Endothelial cell of umbilical vein (primary cell): ENCODE data around the gene DDAH2. TPM values are rescaled to one million over a fixed set of nuclear protein-coding genes. Genes with fewer than 3 reads are reported as not detected.

Experiments used
- BruUV-seq: library from RNA; stranded (reverse); fragments of 400-500 nt; replicated peaks from 2 replicates; lab custom pipeline; 2021; lab: Mats Ljungman, UMichigan
- CTCF ChIA-PET: fragments of 300-600, 350-600 bp; sonication (Branson Sonifier 250); formaldehyde crosslinking; loops from one replicate; lab custom pipeline; 2021; ENCODE audit warnings: antibody characterized with exemption, inconsistent platforms; lab: Charles Lee
- POLR2A ChIA-PET: fragments of 300-600, 350-600 bp; sonication (Branson Sonifier 250); formaldehyde crosslinking; loops from one replicate; lab custom pipeline; 2021; ENCODE audit warnings: antibody characterized with exemption, inconsistent platforms; lab: Charles Lee
- DNase-seq: peaks from one replicate; pipeline ENCODE4 v3.0.0-alpha.2; 2011; ENCODE audit warnings: low read depth, low spot score
- FAIRE-seq: peaks from 2 replicates; lab custom pipeline; 2011; peaks lifted over from hg19 to GRCh38; lab: Jason Lieb, UNC
- H2AFZ ChIP-seq: 2 replicates; pipeline ENCODE4 v1.6.0; 2012; ENCODE audit warnings: low read depth, low read length, control low read depth, inconsistent platforms
- H3K27ac ChIP-seq: 2 replicates; pipeline ENCODE4 v1.5.1; 2011; ENCODE audit warnings: low read depth, mild to moderate bottlenecking, control low read depth, low read length, moderate library complexity; ENCODE audit not compliant: insufficient read depth
- H3K27me3 ChIP-seq, 2 experiments: 2 replicates each; pipeline versions ENCODE4 v1.6.0 to v1.6.1; 2011; ENCODE audit warnings: low read length in 2 of 2, mixed read lengths in 1 of 2; ENCODE audit not compliant: control insufficient read depth in 2 of 2, insufficient read depth in 2 of 2
- H3K36me3 ChIP-seq, 2 experiments: 2 replicates in 1 of 2; 3 replicates in 1 of 2; pipeline ENCODE4 v1.5.1; 2011; ENCODE audit warnings: low read length in 2 of 2, mild to moderate bottlenecking in 1 of 2, moderate library complexity in 1 of 2; ENCODE audit not compliant: control insufficient read depth in 2 of 2, insufficient read depth in 2 of 2; ENCODE audit errors: extremely low read depth in 1 of 2
- H3K4me1 ChIP-seq: 3 replicates; pipeline ENCODE4 v1.5.1; 2011; ENCODE audit warnings: mild to moderate bottlenecking, low read length; ENCODE audit not compliant: control insufficient read depth, insufficient read depth; ENCODE audit errors: extremely low read depth
- H3K4me2 ChIP-seq: 2 replicates; pipeline ENCODE4 v1.6.1; 2011; ENCODE audit warnings: low read length, control low read depth, mixed read lengths; ENCODE audit not compliant: insufficient read depth
- H3K4me3 ChIP-seq, 3 experiments: fragments of 200-600 bp in 1 of 3; sonication (generic), shearing (Covaris generic) in 1 of 3; replicated peaks in 1 of 3; 2 replicates each; pipeline ENCODE4 v1.5.1; 2011 to 2016; ENCODE audit warnings: control low read depth in 3 of 3, low read length in 3 of 3, mild to moderate bottlenecking in 2 of 3, inconsistent platforms in 1 of 3, low read depth in 1 of 3, moderate library complexity in 1 of 3; ENCODE audit not compliant: insufficient read depth in 1 of 3
- H3K79me2 ChIP-seq: 2 replicates; pipeline ENCODE4 v1.6.0; 2012; ENCODE audit warnings: low read length, inconsistent platforms; ENCODE audit not compliant: control insufficient read depth, insufficient read depth
- H3K9ac ChIP-seq: replicated peaks from 2 replicates; pipeline ENCODE3; 2011; ENCODE audit warnings: low read length, control low read depth; ENCODE audit not compliant: insufficient read depth; ENCODE audit errors: extremely low read depth
- H3K9me1 ChIP-seq: replicated peaks from 3 replicates; pipeline ENCODE4 v1.6.0; 2011; ENCODE audit warnings: mild to moderate bottlenecking, low read length; ENCODE audit not compliant: control insufficient read depth, insufficient read depth; ENCODE audit errors: extremely low read depth
- H3K9me3 ChIP-seq: replicated peaks from 2 replicates; pipeline ENCODE4 v1.5.1; 2012; ENCODE audit warnings: low read length, inconsistent platforms; ENCODE audit not compliant: control insufficient read depth, insufficient read depth
- H4K20me1 ChIP-seq: replicated peaks from 2 replicates; pipeline ENCODE3; 2011; ENCODE audit warnings: mild to moderate bottlenecking, low read length; ENCODE audit not compliant: control insufficient read depth, insufficient read depth; ENCODE audit errors: extremely low read depth
- CTCF ChIP-seq, 2 donors: IDR thresholded peaks; 1 replicate in 1 of 2; 2 replicates in 1 of 2; pipeline ENCODE4 v1.5.1; 2011; ENCODE audit warnings: low read length in 2 of 2, mild to moderate bottlenecking in 2 of 2, moderate library complexity in 2 of 2, control low read depth in 1 of 2, inconsistent platforms in 1 of 2, low read depth in 1 of 2; ENCODE audit not compliant: insufficient read depth in 1 of 2; ENCODE audit errors: extremely low read depth in 1 of 2
- EZH2 ChIP-seq: IDR thresholded peaks from 2 replicates; pipeline ENCODE4 v1.6.1; 2012; ENCODE audit warnings: borderline replicate concordance, low read depth, mild to moderate bottlenecking, moderate library complexity, low read length, inconsistent platforms; ENCODE audit not compliant: severe bottlenecking
- FOS ChIP-seq: IDR thresholded peaks from 2 replicates; pipeline ENCODE4 v1.6.1; 2011; ENCODE audit warnings: mild to moderate bottlenecking, low read length, moderate library complexity, borderline replicate concordance; ENCODE audit not compliant: insufficient read depth
- GATA2 ChIP-seq: IDR thresholded peaks from 2 replicates; pipeline ENCODE4 v1.7.0; 2011; ENCODE audit warnings: low read depth, mild to moderate bottlenecking, moderate library complexity, mixed read lengths, low read length; ENCODE audit not compliant: insufficient read length, insufficient read depth
- JUN ChIP-seq: IDR thresholded peaks from 2 replicates; pipeline ENCODE4 v1.6.1; 2011; ENCODE audit warnings: borderline replicate concordance, low read depth; ENCODE audit not compliant: insufficient read length, insufficient read depth
- MAX ChIP-seq: IDR thresholded peaks from 2 replicates; pipeline ENCODE4 v1.6.1; 2011; ENCODE audit not compliant: insufficient read depth, insufficient read length
- MYC ChIP-seq: IDR thresholded peaks from one replicate; pipeline ENCODE4 v1.6.1; 2011; ENCODE audit warnings: mild to moderate bottlenecking, low read depth, low read length
- POLR2A ChIP-seq: IDR thresholded peaks from 2 replicates; pipeline ENCODE4 v1.6.1; 2012; ENCODE audit warnings: low read depth, mild to moderate bottlenecking, control low read depth, low read length
- POLR2AphosphoS5 ChIP-seq: IDR thresholded peaks from 2 replicates; pipeline ENCODE4 v1.6.1; 2012; ENCODE audit warnings: low read depth, mild to moderate bottlenecking, control low read depth, low read length, moderate library complexity; ENCODE audit not compliant: insufficient read depth
- dilution Hi-C: fragments of 300-500 bp; cut with MboI; formaldehyde crosslinking; loops from one replicate; pipeline ENCODE4 v1.15.0; 2019; ENCODE audit warnings: low sequenced_read_pairs; ENCODE audit not compliant: extremely low pct_ligation_motif_present
- intact Hi-C: fragments of 100-400 bp; cut with micrococcal nuclease; formaldehyde crosslinking; loops from one replicate; pipeline ENCODE4 v1.10.0; 2022
- polyA plus RNA-seq, 4 experiments: library from polyadenylated mRNA; depleted of rRNA in 3 of 4; stranded (reverse) in 3 of 4; unstranded in 1 of 4; fragments of >200 nt; gene quantifications; 2 replicates each; pipeline versions ENCODE4 v1.2.1 to v1.2.3, GENCODE V29; 2011 to 2012; ENCODE audit warnings: missing spikeins in 1 of 4
- total RNA-seq: library from RNA; stranded (reverse); gene quantifications from 2 replicates; pipeline ENCODE4 v1.2.3, GENCODE V29; 2021

The DDAH2 gene
- total and polyA plus RNA-seq, 2 donors (not counting 3 experiments of a cell fraction or from before 2014, with no cell fraction given) = 109 to 176 TPM

- Histone ChIP-seq H3K79me2 (no peaks in the 10 kb centered on the region), H3K4me2 (no peak overlapping the region), H3K9me3 (no peaks in the 10 kb centered on the region), H3K9ac (no peak overlapping the region), H4K20me1 (no peaks in the 10 kb centered on the region), H3K4me1 (no peaks in the 10 kb centered on the region), H3K36me3 (no peaks in the 10 kb centered on the region), H3K27ac (no peak overlapping the region), H3K27me3 (no peaks in the 10 kb centered on the region), H3K4me3 (peak overlapping the region in 1 of 3 experiments; percentile 6), H2AFZ (peak overlapping the region; percentile 38), H3K9me1 (no peaks in the 10 kb centered on the region)
- FAIRE-seq (no peak), DNase-seq (peak; percentile 25)
- ChIA-PET CTCF (interaction anchor here (1.0 to 1.7 kb wide), 5 partner anchors 8 to 40 kb away, joined by 3 to 6 read pairs (median 3); partner anchors contain the start of gene LSM2), POLR2A (no interaction called here)
- intact Hi-C loops (no loop called here), dilution Hi-C loops (no loop called here)
- TF ChIP-seq EZH2 (no peak), JUN (no peak), GATA2 (no peak), CTCF (IDR thresholded peaks at IDR 0.05; ENCODE audit: extremely low read depth in 1 of 2, insufficient read depth in 1 of 2, low read depth in 1 of 2, low read length in 2 of 2) (no peak), MAX (no peak), FOS (no peak), POLR2A (no peak), POLR2AphosphoS5 (no peak), MYC (no peak)
- BruUV-seq = no TSS peak
Measured at GRCh38 chr6:31765910-31766794, 37.1 kb upstream of the DDAH2 start.
